Measurements from ENCODE around the gene SLC50A1. TPM values are rescaled to one million over a fixed set of nuclear protein-coding genes. Genes with fewer than 3 reads are reported as not detected.
"Not testable (repeated sequence)": the region's sequence is repeated elsewhere in the genome, so short reads cannot be mapped to it uniquely, and the experiment has no call there.

SLC50A1 gene
- polyA plus RNA-seq, 1 experiment, result 31.4 TPM

GRCh38 chr1:155166051-155166470 lies 30.4 kb downstream of the SLC50A1 start:
- ChIA-PET CTCF (interaction anchor here (0.6 to 12.4 kb wide), 6 partner anchors 10 to 81 kb away, joined by 3 to 317 read pairs (median 10); no protein-coding TSS in a partner anchor), POLR2A (no interaction called here)
- Histone ChIP-seq H3K27ac (ENCODE audit: low read depth, low read length) (no peak overlapping the region), H3K4me3 (ENCODE audit: low read depth, low read length) (no peak overlapping the region), H3K27me3 (ENCODE audit: control insufficient read depth, insufficient read depth, low read length) (no peaks in the 10 kb centered on the region), H3K9me3 (ENCODE audit: control insufficient read depth, insufficient read depth, low read length) (no peaks in the 10 kb centered on the region)
- DNase-seq (ENCODE audit: low read depth, low spot score), result no peak
- no peak for TF ChIP-seq CTCF (IDR thresholded peaks at IDR 0.05; ENCODE audit: low read depth, low read length)

- CTCF ChIA-PET, result interaction anchor here (0.5 to 12.4 kb wide), 15 partner anchors 11 to 85 kb away, joined by 3 to 317 read pairs (median 7); partner anchors contain the start of gene DPM3
- H3K27ac ChIP-seq (ENCODE audit: low read depth, low read length), result no peak overlapping the region
- DNase-seq (ENCODE audit: low read depth, low spot score), result no peak
- no peak overlapping the region for H3K4me3 ChIP-seq (ENCODE audit: low read depth, low read length)
- POLR2A ChIA-PET, result interaction anchor here (1.5 kb wide), 1 partner anchor 75 kb away, joined by 7 read pairs; no protein-coding TSS in a partner anchor
- no peak for TF ChIP-seq CTCF (IDR thresholded peaks at IDR 0.05; ENCODE audit: low read depth, low read length)
- no peaks in the 10 kb centered on the region for H3K27me3 ChIP-seq (ENCODE audit: control insufficient read depth, insufficient read depth, low read length)
- H3K9me3 ChIP-seq (ENCODE audit: control insufficient read depth, insufficient read depth, low read length), result no peaks in the 10 kb centered on the region
These were observed 31.0 kb downstream of the SLC50A1 start for GRCh38 chr1:155166471-155167165.

GRCh38 chr1:155167166-155168104 lies 31.8 kb downstream of the SLC50A1 start:
- Histone ChIP-seq H3K9me3 (ENCODE audit: control insufficient read depth, insufficient read depth, low read length) (no peaks in the 10 kb centered on the region), H3K27me3 (ENCODE audit: control insufficient read depth, insufficient read depth, low read length) (no peaks in the 10 kb centered on the region), H3K4me3 (ENCODE audit: low read depth, low read length) (no peak overlapping the region), H3K27ac (ENCODE audit: low read depth, low read length) (no peak overlapping the region)
- peak; percentile 89 for TF ChIP-seq CTCF (IDR thresholded peaks at IDR 0.05; ENCODE audit: low read depth, low read length)
- POLR2A ChIA-PET, result interaction anchor here (1.5 kb wide), 1 partner anchor 76 kb away, joined by 7 read pairs; no protein-coding TSS in a partner anchor
- peak; percentile 54 for DNase-seq (ENCODE audit: low read depth, low spot score)
- CTCF ChIA-PET, result interaction anchor here (0.5 to 12.4 kb wide), 16 partner anchors 11 to 224 kb away, joined by 3 to 317 read pairs (median 6); partner anchors contain the start of gene DPM3

GRCh38 chr1:155168105-155168445 lies 32.4 kb downstream of the SLC50A1 start:
- not testable (repeated sequence) for H3K9me3 ChIP-seq (ENCODE audit: control insufficient read depth, insufficient read depth, low read length); H3K27me3 ChIP-seq (ENCODE audit: control insufficient read depth, insufficient read depth, low read length); H3K4me3 ChIP-seq (ENCODE audit: low read depth, low read length); DNase-seq (ENCODE audit: low read depth, low spot score); H3K27ac ChIP-seq (ENCODE audit: low read depth, low read length)
- ChIA-PET CTCF (interaction anchor here (0.6 to 12.4 kb wide), 16 partner anchors 11 to 1661 kb away, joined by 3 to 317 read pairs (median 5); no protein-coding TSS in a partner anchor), POLR2A (interaction anchor here (1.5 kb wide), 1 partner anchor 77 kb away, joined by 7 read pairs; no protein-coding TSS in a partner anchor)

GRCh38 chr1:155168456-155169210 lies 33.0 kb downstream of the SLC50A1 start:
- no peaks in the 10 kb centered on the region for H3K27me3 ChIP-seq (ENCODE audit: control insufficient read depth, insufficient read depth, low read length)
- ChIA-PET CTCF (interaction anchor here (0.6 to 12.4 kb wide), 19 partner anchors 8 to 1660 kb away, joined by 3 to 317 read pairs (median 4); no protein-coding TSS in a partner anchor), POLR2A (interaction anchor here (1.5 kb wide), 1 partner anchor 77 kb away, joined by 7 read pairs; no protein-coding TSS in a partner anchor)
- TF ChIP-seq CTCF (IDR thresholded peaks at IDR 0.05; ENCODE audit: low read depth, low read length), result no peak
- no peak overlapping the region for H3K4me3 ChIP-seq (ENCODE audit: low read depth, low read length)
- H3K9me3 ChIP-seq (ENCODE audit: control insufficient read depth, insufficient read depth, low read length), result no peaks in the 10 kb centered on the region; the same call in 1 of the 2 replicates
- no peak for DNase-seq (ENCODE audit: low read depth, low spot score)
- H3K27ac ChIP-seq (ENCODE audit: low read depth, low read length), result no peak overlapping the region

All from AG04450 (cell line).